RWPE2 (cell line): ENCODE data around the gene EMC9.

Experiments
- ATAC-seq: fragments of 200-7000 bp; cut with Tn5 transposase; 3 replicates; pipeline ENCODE4 v1.9.1; 2021; ENCODE audit warnings: low read depth
- DNase-seq: peaks from one replicate; pipeline ENCODE4 v3.0.0-alpha.2; 2020; ENCODE audit warnings: low spot score
- H3K27ac ChIP-seq: fragments of 450-650 bp; 2 replicates; pipeline ENCODE4 v1.5.1; 2017; ENCODE audit warnings: mild to moderate bottlenecking; ENCODE audit not compliant: poor library complexity, severe bottlenecking
- H3K27me3 ChIP-seq: fragments of 250-450 bp; sonication (Bioruptor Pico); 2 replicates; pipeline ENCODE4 v1.5.1; 2021; ENCODE audit warnings: mild to moderate bottlenecking, moderate library complexity; ENCODE audit not compliant: insufficient read depth, poor library complexity, severe bottlenecking
- H3K36me3 ChIP-seq: fragments of 250-450 bp; sonication (Bioruptor Pico); 2 replicates; pipeline ENCODE4 v1.5.1; 2020; ENCODE audit warnings: low read depth, mild to moderate bottlenecking, moderate library complexity
- H3K4me1 ChIP-seq: fragments of 250-450 bp; sonication (Bioruptor Pico); 2 replicates; pipeline ENCODE4 v1.5.1; 2021; ENCODE audit warnings: mild to moderate bottlenecking, moderate library complexity; ENCODE audit not compliant: insufficient read depth, poor library complexity, severe bottlenecking
- H3K4me3 ChIP-seq: fragments of 250-450 bp; sonication (Bioruptor Pico); 2 replicates; pipeline ENCODE4 v1.5.1; 2021; ENCODE audit warnings: mild to moderate bottlenecking, moderate library complexity; ENCODE audit not compliant: severe bottlenecking
- H3K9me3 ChIP-seq: fragments of 250-450 bp; sonication (Bioruptor Pico); 2 replicates; pipeline ENCODE4 v1.5.1; 2021; ENCODE audit warnings: mild to moderate bottlenecking, moderate library complexity; ENCODE audit not compliant: severe bottlenecking
- CTCF ChIP-seq: fragments of 450-650 bp; IDR thresholded peaks from one replicate; pipeline ENCODE4 v1.5.1; 2017; ENCODE audit warnings: mild to moderate bottlenecking, moderate library complexity; ENCODE audit not compliant: poor library complexity, severe bottlenecking

The EMC9 gene

DNA sequence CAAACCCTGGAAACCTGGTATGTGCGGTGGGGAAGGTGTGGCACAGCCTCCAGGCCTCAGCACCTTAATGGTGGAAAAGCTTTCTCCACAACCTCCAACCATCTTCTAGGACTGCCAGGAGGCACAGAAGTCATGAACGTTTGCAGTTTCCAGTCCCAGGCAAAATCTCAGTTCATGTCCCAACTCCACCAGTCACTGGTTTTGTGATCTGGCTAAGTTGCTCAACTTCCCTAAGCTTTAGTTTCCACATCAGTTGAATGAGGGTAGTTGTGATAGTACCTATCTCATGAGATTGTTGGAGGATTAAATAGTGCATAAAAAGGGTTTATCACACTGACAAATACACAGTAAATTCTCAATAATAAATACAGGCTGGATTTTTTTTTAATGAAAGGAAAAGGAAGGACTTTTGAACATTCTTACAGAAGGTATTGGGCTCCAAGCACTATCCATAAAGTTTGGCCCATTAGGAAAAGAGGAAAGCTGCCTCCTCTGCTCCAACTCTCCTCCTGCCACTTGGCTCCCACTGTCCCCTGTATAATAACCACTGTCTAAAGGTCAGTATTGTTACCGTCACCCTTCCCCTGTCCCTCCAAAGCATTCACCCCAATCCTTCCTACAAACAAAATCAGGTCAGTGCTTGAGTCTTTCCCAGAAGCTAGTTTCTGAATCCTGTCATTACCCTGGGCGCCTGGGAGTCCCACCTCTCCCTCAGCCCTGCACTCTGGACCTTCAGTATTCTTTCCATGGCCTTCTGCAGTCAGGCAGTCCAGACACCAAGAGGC is 41.0 kb downstream of the EMC9 start:
- no peak overlapping the region for H3K27ac ChIP-seq
- ATAC-seq (no peak), DNase-seq (no peak)
- no peak overlapping the region for H3K4me3 ChIP-seq
- H3K4me1 ChIP-seq = peaks cover 5% of the 10 kb centered on the region
- H3K9me3 ChIP-seq = no peaks in the 10 kb centered on the region
- H3K27me3 ChIP-seq = no peaks in the 10 kb centered on the region
- no peak for TF ChIP-seq CTCF
- H3K36me3 ChIP-seq = peaks cover 80% of the 10 kb centered on the region

GRCh38 chr14:24098927-24099813 is 42.2 kb downstream of the EMC9 start:
- H3K27ac ChIP-seq = no peak overlapping the region
- no peak overlapping the region for H3K4me3 ChIP-seq
- H3K9me3 ChIP-seq = no peaks in the 10 kb centered on the region
- ATAC-seq = no peak
- no peak for TF ChIP-seq CTCF
- H3K27me3 ChIP-seq = no peaks in the 10 kb centered on the region
- peaks cover 83% of the 10 kb centered on the region for H3K36me3 ChIP-seq
- no peak for DNase-seq
- H3K4me1 ChIP-seq = peaks cover 6% of the 10 kb centered on the region

- peaks cover 10% of the 10 kb centered on the region for H3K4me1 ChIP-seq
- H3K4me3 ChIP-seq = no peak overlapping the region
- H3K36me3 ChIP-seq = peaks cover 76% of the 10 kb centered on the region
- DNase-seq = no peak
- no peak for ATAC-seq
- H3K27ac ChIP-seq = no peak overlapping the region
- H3K9me3 ChIP-seq = no peaks in the 10 kb centered on the region
- TF ChIP-seq CTCF = no peak
- H3K27me3 ChIP-seq = no peaks in the 10 kb centered on the region
These were observed 43.0 kb downstream of the EMC9 start for GRCh38 chr14:24098229-24098926.

GRCh38 chr14:24096545-24097181 is 44.7 kb downstream of the EMC9 start:
- no peak for DNase-seq
- H3K9me3 ChIP-seq = no peaks in the 10 kb centered on the region
- H3K27ac ChIP-seq = no peak overlapping the region
- no peak overlapping the region for H3K4me3 ChIP-seq
- no peak for ATAC-seq
- H3K36me3 ChIP-seq = peaks cover 61% of the 10 kb centered on the region
- no peak for TF ChIP-seq CTCF
- H3K27me3 ChIP-seq = no peaks in the 10 kb centered on the region
- peaks cover 15% of the 10 kb centered on the region for H3K4me1 ChIP-seq
